Vagina (tissue), 2 donors: ENCODE results near the gene ZSWIM3.

Experiments
- POLR2A ChIP-seq, 2 donors: fragments of 450-650 bp; IDR thresholded peaks; one replicate each; pipeline ENCODE4 v1.6.1; 2017; ENCODE audit warnings: antibody characterized with exemption in 2 of 2, mild to moderate bottlenecking in 2 of 2, moderate library complexity in 2 of 2
- POLR2AphosphoS5 ChIP-seq, 2 donors: sonication (generic); formaldehyde crosslinking; IDR thresholded peaks; one replicate each; pipeline ENCODE4 v1.9.0; 2017; ENCODE audit warnings: antibody characterized with exemption in 2 of 2, mild to moderate bottlenecking in 2 of 2, low read depth in 1 of 2; ENCODE audit not compliant: insufficient read depth in 1 of 2

DNA sequence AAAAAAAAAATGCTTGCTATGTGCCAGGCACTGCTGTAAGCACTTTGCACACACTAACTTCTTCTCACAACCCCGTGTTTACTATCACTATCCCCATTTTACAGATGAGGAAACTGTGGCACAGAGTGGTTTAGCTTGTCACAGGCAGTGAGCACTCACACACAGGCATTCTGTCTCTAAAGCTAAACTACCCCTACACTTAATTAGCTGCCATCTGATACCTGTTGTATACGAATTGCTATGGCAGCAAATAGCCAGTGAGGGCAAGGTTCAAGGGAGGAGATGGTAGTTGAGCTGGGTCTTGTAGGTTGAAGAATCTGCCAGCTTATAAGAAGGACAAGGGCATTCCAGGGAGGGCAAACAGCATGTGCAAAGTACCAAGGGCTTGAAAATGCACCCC is 35.5 kb upstream of the ZSWIM3 start:
- no peak for TF ChIP-seq POLR2AphosphoS5 (IDR thresholded peaks at IDR 0.05; ENCODE audit: insufficient read depth in 1 of 2, low read depth in 1 of 2)
- TF ChIP-seq POLR2A (IDR thresholded peaks at IDR 0.05): no peak
